Inflammatory macrophage (primary cell): ENCODE data around the gene NSUN2.

Source experiments
- DNase-seq, 2 donors: peaks; one replicate each; pipeline ENCODE4 v3.0.0-alpha.2; 2020 to 2022

The NSUN2 gene

DNA sequence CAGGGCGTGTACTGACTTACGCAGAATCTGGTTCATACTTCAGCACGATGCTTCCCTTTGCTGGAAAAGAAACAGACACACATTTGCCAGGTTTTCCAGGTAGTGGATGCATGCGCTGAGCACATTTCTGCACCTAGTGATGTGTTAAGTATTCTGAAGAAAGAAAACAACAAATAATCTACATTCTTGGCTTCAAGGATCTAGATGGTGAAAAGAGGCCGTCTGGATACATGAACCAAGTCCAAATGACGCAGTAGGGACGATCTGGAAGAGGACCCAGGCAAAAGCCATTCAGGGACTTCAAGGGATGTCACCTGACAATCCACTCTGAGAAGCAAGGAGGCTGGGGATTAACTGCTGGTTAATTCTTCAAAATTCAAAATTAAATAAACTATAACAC is 30.4 kb downstream of the NSUN2 start:
- no peak for DNase-seq

DNA sequence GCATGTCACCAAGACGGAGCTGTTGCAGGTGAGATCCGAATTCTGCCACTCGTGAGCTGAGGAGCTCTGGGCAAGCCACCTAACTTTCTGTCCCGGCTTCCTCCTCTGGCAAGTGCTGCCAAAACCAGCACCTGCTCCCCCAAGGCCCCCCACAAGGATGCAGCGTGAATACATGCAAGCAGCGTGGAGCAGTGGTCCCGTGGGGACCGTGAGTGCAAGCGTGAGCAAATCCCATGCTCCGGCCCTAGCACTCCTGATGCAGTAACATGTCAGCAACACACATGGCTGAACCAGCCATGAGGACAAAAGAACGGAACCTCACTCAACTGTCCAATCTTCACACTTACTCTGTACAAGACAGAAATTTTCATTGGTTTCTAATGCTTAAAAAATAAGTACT is 31.0 kb downstream of the NSUN2 start:
- DNase-seq = no peak

DNA sequence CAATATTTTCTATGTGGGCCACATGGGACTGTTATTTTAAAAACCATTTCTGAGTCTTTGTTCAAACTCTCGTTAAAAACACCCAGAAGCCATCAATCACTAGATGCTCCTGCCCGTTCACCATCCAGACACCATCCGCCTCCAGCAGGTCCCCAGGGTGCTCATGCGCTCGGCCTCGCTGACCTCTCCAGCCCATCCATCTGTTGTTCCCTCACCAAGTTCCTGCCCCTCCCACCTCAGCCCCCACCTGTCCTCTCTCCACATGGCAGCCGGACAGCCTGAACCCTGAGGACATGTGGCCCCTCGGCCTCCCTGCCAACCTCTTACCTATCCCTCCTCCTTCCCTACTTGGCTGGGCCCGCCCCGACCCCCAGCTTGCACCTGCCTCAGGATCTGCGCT is 31.6 kb downstream of the NSUN2 start:
- no peak for DNase-seq

DNA sequence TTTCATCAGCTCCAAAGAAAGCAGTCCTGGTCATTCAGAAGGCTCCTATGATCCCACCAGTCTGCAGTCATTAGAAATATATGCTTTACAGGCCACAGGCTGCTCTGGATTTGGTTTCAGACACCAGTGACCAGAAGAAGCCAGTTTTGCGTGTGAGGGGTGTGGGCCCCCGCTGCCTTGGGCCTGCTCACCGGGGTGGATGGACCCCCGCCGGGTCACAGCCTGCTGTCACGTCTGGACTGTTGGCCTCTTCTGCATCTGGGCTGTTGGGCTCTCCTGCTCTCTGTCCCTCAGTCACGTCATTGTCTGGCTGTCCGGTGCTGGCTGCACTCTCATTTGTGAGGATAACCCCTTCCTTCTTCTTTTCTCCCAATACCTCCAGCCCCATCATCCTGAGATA is 33.1 kb downstream of the NSUN2 start:
- DNase-seq = no peak

DNA sequence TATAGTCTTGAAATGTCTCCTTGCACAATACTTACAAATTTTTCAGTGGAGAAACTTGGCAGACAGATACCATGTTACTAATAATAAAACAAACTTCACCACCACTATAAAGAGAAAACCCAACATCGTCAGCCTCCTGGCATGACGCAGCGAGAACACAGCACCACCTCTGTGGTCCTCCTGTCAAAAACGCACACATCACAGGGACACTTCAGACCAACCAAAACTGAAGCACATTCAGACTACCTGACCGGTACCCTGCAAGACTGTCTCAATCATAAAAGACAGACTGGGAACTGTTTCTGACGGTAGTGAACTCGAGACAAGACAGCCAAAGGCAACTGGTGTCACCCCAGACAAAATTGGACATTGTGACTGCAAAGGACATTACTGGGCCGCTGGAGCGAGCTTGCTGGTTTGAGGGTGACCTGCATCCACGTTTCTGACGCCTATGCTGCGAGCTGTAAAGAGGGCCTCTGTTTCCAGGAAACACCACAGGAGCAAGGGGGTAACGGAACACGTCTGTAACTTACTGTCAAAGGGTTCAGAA is 34.4 kb downstream of the NSUN2 start:
- DNase-seq = no peak

DNA sequence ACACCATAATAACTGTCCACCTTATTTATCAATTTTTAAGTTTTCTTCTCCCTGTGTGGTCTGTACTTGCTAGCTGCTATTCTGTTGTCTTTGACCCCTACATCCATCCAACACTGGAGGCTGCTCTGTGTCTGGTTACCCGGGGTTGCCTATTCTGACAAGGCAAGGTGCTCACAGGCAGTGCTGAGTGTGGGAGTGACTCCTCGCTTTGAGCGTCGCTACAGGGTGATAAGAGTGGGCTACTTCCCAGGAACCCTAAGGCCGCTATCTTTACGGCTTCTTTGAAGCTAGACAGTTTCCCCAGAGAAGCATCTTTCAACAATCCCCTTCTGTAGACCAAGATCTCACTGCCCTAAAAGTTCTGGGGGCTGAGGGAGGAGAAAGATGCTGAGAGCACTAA is 35.3 kb downstream of the NSUN2 start:
- DNase-seq = no peak

DNA sequence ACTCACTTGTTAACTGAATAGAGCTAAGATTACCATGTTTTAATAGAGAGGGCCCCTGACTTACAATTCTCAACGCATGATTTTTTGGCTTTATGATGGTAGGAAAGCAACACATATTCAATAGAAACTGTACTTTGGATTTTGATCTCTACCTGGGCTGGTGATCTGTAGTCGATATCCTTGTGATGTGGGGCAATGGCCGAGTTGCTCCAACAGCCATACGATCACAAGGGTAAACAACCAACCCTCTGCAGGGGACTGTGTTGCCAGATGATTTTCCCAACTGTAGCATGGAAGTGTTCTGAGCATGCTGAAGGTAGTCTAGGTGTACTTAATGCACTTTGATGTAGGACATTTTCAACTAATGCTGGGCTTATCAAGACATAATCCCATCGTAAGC is 36.5 kb downstream of the NSUN2 start:
- DNase-seq = no peak

DNA sequence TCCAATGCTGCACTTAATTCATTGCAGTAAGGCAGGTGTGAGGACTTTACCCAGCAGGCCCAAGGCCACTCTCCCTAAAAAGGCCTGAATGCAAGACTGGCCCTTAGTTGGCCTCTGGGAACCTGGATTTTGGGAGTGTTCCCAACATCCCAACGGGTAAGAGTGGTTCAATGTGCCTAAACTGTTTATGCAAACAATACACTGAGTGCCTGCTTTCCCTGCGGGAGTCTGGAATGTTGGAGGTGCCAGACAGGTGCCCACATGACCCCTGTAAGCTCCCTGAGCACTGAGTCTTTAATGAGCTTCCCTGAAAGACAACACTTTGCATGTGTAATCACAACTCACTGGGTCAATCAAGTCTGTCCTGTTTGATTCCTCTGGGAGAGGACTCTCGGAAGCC is 37.4 kb downstream of the NSUN2 start:
- DNase-seq = no peak

DNA sequence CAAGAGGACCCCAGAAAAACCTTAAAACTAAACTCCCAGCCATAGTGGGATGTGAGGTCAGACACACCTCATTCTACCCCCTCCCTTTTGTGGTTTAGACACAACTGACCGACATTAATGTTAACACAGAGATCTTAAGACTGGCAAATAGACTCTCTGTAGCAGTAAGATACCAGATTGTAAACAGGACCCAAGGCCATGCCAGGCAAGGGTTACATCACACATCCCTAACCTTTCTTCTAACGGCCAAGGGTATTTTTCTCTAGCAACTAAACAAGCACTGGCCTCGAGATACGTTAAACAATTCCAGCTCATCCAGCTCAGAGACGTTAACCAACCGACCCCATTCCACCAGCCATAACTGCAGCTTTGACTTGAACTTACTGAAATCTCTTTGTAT is 38.8 kb downstream of the NSUN2 start:
- DNase-seq = no peak

DNA sequence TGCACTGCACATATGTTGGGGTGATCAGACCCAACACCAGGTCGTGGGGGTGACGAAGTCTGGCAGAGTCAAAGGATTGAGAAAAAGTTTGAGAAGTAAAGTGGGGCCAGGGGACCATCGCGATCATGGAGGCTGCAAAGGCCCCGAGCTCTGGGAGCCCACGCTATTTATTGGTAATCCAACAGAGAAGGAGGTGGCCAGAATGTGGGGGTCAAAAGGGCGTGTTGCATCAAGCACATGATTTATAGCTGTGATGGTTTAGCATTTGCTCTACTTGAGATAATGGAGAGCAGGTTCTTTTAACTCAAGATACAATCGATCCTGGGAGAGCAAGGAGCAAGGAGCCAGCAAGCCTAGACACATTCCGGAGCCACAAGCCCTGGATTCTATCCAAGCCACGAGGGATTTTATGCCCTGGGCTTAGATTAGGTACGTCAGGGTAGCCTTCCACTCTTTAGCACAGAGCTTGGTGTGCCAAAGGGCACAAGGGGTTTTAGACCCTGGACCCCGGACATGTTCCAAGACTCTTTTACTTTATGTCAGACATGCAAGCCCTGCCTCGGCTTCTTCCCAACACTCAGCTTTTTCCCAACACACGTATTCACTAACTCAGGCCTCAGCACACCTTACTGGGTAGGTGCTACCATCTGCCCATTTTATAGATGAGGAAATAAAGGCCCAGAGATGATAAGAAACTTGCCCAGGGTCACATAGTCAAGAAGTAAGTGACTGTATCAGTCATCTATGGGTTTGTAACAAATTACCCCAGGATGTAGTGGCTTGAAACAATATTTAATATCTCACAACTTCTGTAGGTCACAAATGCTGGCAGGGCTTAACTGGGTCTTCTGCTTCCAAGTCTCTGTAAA is 39.5 kb downstream of the NSUN2 start:
- no peak for DNase-seq

DNA sequence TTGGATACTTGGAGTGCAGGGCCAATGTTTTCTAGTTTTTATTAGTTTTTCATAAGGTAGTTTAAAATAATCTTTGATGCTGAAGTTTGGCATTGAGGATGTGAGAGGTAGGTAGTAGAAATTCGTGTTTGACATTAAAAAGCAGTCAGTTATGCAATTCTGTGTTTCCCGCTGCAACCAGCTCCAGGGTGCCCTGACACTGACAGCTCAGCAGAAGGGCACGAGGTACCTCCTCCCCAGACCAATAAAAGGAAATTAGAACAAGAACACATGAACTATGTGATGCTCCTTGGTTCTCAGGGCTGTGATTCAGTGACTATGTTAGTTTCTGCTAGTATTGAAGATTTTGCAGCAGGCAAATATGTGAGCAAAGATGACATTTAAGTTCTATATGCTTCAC is 40.2 kb downstream of the NSUN2 start:
- peak in 1 of 2 donors; percentile 44 for DNase-seq

DNA sequence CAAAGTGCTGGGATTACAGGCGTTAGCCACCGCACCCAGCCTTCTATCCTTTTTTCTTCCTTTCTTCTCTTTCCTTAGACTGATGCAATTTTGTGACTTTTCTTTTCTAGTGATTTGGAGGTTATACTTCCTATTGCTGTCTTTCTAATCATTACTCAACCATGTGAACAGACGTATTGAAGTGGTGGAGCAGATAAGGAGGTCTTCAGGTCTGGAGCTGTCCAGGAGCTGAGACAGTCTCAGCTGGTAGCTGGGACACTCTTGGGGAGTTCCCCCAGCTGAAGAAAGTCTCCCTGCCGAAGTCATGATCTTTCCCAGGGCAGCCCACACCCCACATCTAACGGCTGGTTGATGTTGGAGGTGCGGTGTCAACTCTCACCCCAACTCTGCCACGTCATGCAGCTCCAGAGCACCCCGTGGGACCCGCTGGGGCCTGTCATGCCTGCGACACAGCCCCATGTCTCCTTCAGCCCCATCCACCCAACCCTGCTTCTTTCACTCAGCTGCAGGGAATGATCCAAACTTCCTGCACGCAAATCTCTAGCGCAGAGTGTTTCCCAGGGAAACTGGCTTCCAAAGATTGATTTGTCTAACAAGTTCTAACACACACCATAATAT is 41.1 kb downstream of the NSUN2 start:
- DNase-seq = no peak

DNA sequence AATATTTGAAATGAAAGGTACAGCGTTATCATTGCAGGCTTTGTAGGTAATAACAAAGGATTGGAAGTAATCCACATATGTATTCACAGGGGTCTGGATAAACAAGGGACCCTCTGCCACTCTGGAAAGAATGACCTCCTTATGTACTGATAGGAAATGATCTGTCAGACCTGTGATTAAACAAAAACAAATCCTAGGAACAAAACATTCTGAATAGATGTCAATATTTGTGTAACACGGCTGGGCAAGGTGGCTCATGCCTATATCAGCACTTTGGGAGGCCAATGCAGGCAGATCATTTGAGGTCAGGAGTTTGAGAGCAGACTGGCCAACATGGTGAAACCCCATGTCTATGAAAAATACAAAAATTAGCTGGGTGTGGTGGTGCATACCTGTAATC is 42.3 kb downstream of the NSUN2 start:
- no peak for DNase-seq

DNA sequence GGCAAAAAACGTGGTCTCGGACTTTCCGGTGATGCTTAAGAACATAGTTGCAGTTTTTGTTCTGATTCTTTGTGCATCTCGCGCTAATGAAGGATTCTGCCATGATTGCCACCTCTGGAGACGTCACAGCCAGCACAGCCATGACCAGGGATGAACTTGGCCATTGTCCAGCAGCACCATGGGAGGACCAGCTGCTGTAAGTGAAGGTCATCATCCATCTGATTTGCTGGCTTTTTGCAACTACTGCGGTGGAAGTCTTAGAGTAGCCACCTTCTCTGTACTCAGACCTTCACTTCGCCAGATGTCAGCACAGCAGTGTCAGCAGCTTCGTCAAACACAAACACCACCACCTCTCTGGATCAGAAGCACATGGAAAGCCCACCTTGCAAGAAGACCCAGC is 45.7 kb downstream of the NSUN2 start:
- DNase-seq = no peak

DNA sequence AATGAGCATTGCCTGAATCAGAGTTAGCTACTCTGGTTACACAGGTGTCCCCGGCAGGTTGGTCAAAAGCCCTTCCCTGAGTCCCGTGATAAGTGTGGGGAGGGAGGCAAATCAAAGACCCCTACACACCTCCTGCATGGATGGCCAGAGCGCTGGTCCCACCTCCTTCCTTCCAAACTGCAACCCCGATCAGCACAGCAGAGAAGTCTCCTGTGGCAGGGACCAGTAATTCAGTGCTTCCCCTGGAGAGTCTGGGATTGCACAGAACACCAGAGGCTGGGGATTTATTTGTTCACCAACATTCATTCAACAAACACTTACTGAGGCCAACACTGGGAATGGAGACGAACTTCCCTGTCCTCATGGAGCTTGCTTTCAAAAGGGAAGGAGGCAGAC is 46.2 kb downstream of the NSUN2 start:
- DNase-seq = no peak

DNA sequence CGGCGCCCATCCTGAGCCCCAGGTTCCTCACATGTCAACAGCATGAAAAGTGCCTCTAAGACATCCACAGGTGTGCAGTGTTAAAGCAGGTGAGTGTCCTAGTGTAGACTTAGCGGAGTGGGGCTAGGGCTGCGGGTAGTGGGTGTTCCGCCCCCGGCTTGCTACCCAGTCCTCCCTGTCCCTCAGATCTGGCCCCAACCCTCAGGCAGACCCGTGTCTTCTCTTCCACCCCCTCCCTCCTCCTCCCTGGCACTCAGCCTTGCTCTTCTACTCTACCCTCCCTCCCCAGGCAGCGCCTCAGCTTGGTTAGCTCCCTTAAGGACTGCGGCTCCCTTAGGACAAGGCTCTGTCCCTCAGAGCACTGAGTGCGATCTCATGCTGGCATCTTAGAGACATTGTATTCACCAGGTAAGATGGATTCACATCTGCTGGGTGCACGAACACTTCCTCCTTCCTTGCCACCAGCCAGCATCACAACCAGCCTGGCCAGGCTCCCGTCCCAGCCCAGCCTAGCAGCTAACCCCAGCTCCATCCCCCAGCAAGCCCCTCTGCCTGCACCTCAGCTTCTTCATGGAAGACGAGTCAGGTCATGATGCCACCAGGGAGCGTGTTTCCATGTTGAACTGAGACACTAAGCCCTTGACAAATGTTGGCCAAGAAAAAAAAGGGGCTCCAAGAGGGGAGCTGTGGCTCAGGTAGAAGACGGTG is 46.8 kb downstream of the NSUN2 start:
- DNase-seq = no peak

DNA sequence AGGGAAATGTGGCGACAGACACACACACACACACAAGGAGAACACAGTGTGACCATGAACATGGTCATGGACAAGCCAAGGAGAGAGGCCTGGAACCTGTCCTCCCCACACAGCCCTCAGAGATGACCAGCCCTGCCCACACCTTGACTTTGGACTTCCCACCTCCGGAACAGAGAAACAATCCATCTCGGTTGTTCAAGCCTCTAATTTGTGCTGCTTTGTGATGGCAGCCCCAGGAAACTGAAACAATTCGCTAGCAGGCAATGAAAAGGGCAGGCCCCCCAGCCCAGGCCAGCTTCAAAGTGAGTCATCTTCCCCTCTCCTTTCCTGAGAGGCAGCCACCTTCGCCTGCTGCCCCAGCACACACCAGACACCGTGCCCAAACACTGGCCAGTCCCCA is 47.7 kb downstream of the NSUN2 start:
- no peak for DNase-seq

DNA sequence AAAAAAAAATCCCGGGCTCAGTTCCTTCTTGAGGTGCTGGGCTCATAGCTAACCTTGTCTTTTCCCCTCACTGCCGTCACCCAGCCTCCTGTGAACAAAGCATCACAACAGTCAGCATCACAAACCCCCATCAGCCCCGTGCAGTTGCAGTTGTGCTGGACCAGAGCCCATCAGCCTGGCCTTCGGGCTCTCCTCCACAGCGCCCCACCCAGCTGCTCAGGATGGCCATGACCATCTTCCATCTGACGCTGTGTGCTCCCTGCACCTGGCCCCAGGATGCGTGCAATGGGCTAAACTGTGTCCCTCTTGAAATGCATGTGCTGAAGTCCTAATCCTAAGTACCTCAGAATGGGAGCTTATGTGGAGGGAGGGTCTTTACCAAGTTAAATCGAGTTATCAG is 48.1 kb downstream of the NSUN2 start:
- no peak for DNase-seq

DNA sequence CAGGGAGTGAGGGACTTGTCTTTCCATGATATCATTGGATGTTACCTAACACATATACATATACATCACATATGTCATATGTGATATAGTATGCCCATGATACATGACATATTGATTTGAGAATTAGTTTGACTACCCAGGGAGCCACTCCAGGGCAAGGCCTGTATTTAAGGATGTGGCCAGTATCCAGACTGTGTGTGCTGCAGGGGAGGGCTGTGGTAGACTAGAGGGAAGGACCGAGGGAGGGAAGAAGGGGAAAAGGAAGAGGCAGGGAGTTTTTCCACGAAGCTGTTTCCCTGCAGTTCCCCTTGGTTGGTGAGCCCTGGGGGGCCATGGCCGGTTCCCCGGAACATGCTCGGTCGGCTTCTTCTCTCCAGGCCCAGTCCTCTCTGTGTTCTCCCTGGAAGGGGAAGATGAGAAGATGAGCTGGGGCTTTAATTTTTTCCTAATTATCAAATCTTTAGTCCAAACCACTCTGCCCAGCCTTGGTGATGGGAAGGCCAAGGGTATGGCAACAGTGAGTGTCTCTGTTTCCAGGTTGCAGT is 48.7 kb downstream of the NSUN2 start:
- no peak for DNase-seq

DNA sequence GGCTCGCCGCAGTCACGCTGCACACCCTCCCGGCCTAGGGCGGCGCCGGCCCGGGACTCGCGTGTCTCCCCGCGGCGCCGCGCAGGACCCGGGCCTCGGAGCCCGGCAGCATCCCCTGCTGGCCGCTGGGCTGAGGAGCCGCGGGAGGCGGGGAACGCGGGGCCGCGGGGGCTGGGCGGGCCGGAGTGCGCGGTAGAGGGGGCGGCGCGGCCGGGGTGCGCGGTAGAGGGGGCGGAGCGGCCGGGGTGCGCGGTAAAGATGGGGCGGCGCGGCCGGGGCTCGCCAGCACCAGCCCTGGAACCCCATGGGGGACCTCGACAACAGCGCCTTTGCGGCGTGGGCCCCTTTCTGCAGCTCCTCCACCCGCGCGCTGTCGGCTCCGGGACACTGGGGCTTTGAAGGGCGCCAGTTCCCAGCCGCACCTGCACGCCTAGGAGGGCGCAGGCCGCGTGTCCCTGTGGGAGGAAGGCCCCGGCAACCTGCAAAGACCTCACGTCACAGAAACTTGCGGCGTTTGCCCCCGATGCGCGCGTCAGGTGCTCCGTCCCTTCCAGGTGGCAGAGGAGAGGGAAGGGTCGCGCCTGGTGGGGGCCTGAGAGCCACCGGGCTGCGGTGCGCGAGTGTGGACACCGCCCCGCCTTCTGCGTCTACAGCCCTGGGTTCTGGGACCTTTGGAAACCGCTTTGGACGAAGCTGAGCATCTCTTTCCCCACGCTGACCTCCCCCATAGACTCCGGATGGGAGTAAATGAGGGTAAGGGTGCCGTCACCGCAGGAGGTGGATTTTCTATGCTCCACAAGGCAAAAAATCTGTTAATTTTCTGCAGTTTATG is 49.6 kb downstream of the NSUN2 start:
- DNase-seq = no peak

DNA sequence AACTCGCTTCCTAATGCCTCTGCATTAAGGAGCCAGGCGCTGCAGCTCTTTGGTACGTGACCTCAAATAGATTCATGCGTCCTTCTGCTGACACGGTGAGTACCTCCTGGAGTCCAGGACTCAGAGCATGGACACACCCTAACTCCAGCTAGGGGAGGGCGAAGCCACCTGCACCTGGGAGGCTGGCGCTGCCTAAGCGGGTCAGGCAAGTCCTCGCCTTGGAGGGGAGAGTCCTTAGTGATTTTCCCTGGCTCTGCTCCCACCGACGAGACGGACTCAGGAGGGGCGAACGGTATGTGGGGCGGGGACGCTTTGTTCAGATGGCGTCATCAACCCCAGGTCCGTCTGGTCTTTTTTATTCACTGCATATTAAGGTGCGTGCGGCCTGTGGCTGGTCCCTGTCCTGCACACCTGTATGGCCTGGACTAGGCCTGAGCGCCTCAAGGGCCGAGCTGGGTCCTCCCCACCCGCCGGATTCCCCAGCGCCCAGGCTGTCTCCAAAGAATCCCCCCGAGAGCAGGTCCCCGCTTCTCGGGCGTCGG is 50.3 kb downstream of the NSUN2 start:
- DNase-seq = no peak
